WTC11 (cell line): ENCODE results near the gene PGS1. TPM values are rescaled to one million over a fixed set of nuclear protein-coding genes. Genes with fewer than 3 reads are reported as not detected.

Source experiments
- ATAC-seq: fragments of 200-7000 bp; cut with Tn5 transposase; 2 replicates; pipeline ENCODE4 v1.10.0; 2021; ENCODE audit warnings: mild to moderate bottlenecking, moderate library complexity
- CTCF ChIA-PET: fragments of 300-600 bp; sonication (Branson Sonifier 250); formaldehyde crosslinking; loops from one replicate; lab custom pipeline; 2021; ENCODE audit warnings: antibody characterized with exemption; lab: Charles Lee
- POLR2A ChIA-PET: fragments of 350-600 bp; sonication (Branson Sonifier 250); formaldehyde crosslinking; loops from one replicate; lab custom pipeline; 2021; ENCODE audit warnings: antibody characterized with exemption; lab: Charles Lee
- DNase-seq: peaks from one replicate; pipeline ENCODE4 v3.0.0; 2021; ENCODE audit warnings: low spot score
- H3K27ac Mint-ChIP-seq: 2 replicates; pipeline ENCODE4 v1.8.0; 2021; ENCODE audit warnings: mixed read lengths
- H3K27me3 Mint-ChIP-seq: 2 replicates; pipeline ENCODE4 v1.8.0; 2021; ENCODE audit warnings: low read depth, mild to moderate bottlenecking, moderate library complexity, mixed read lengths
- H3K36me3 Mint-ChIP-seq: 2 replicates; pipeline ENCODE4 v1.8.0; 2021; ENCODE audit warnings: mixed read lengths
- H3K4me1 Mint-ChIP-seq: 2 replicates; pipeline ENCODE4 v1.8.0; 2022; ENCODE audit warnings: mixed read lengths
- H3K4me3 Mint-ChIP-seq: 2 replicates; pipeline ENCODE4 v1.8.0; 2021; ENCODE audit warnings: mild to moderate bottlenecking, moderate library complexity, mixed read lengths
- H3K9me3 Mint-ChIP-seq: 2 replicates; pipeline ENCODE4 v1.8.0; 2021; ENCODE audit warnings: mixed read lengths
- ATF1 ChIP-seq: sonication (generic); formaldehyde crosslinking; IDR thresholded peaks from 2 replicates; pipeline ENCODE4 v1.8.1; 2023; ENCODE audit warnings: mild to moderate bottlenecking, moderate library complexity, missing genetic modification reagents
- CREM ChIP-seq: sonication (generic); formaldehyde crosslinking; IDR thresholded peaks from 2 replicates; pipeline ENCODE4 v1.8.1; 2022; ENCODE audit warnings: mild to moderate bottlenecking, missing genetic modification reagents, moderate library complexity
- ETV6 ChIP-seq: sonication (generic); formaldehyde crosslinking; IDR thresholded peaks from 2 replicates; pipeline ENCODE4 v1.8.1; 2022; ENCODE audit warnings: mild to moderate bottlenecking, missing genetic modification reagents
- FOXK1 ChIP-seq: sonication (generic); formaldehyde crosslinking; IDR thresholded peaks from 2 replicates; pipeline ENCODE4 v1.8.0; 2022; ENCODE audit warnings: mild to moderate bottlenecking, moderate library complexity, missing genetic modification reagents
- FOXP1 ChIP-seq: sonication (generic); formaldehyde crosslinking; IDR thresholded peaks from 2 replicates; pipeline ENCODE4 v1.8.0; 2022; ENCODE audit warnings: missing genetic modification reagents, mild to moderate bottlenecking, moderate library complexity, borderline replicate concordance
- GABPB1 ChIP-seq: sonication (generic); formaldehyde crosslinking; IDR thresholded peaks from 2 replicates; pipeline ENCODE4 v1.8.1; 2023; ENCODE audit warnings: mild to moderate bottlenecking, missing genetic modification reagents
- GRHL2 ChIP-seq: fragments of 250-450 bp; sonication (Bioruptor Pico); IDR thresholded peaks from 2 replicates; pipeline ENCODE4 v1.8.0; 2022; ENCODE audit warnings: mild to moderate bottlenecking, moderate library complexity; ENCODE audit not compliant: insufficient replicate concordance, severe bottlenecking
- KAT7 ChIP-seq: sonication (generic); formaldehyde crosslinking; IDR thresholded peaks from 2 replicates; pipeline ENCODE4 v1.8.1; 2023; ENCODE audit warnings: missing genetic modification reagents, mild to moderate bottlenecking, borderline replicate concordance
- NFATC4 ChIP-seq: fragments of 250-450 bp; sonication (Bioruptor Pico); IDR thresholded peaks from 2 replicates; pipeline ENCODE4 v1.9.0; 2021; ENCODE audit warnings: mild to moderate bottlenecking
- NFYB ChIP-seq: sonication (generic); formaldehyde crosslinking; conservative IDR thresholded peaks from 2 replicates; pipeline ENCODE4 v1.8.0; 2022; ENCODE audit warnings: low read depth, missing genetic modification reagents
- PRDM15 ChIP-seq: sonication (generic); formaldehyde crosslinking; IDR thresholded peaks from 2 replicates; pipeline ENCODE4 v1.8.0; 2022; ENCODE audit warnings: missing genetic modification reagents
- SMAD3 ChIP-seq: sonication (generic); formaldehyde crosslinking; IDR thresholded peaks from 2 replicates; pipeline ENCODE4 v1.8.0; 2022; ENCODE audit warnings: missing genetic modification reagents, mild to moderate bottlenecking, borderline replicate concordance
- SP1 ChIP-seq: sonication (generic); formaldehyde crosslinking; conservative IDR thresholded peaks from 2 replicates; pipeline ENCODE4 v1.8.1; 2022; ENCODE audit warnings: missing genetic modification reagents
- TEAD1 ChIP-seq: sonication (generic); formaldehyde crosslinking; IDR thresholded peaks from 2 replicates; pipeline ENCODE4 v1.8.0; 2022; ENCODE audit warnings: mild to moderate bottlenecking, missing genetic modification reagents
- TP53 ChIP-seq: sonication (generic); formaldehyde crosslinking; IDR thresholded peaks from 2 replicates; pipeline ENCODE4 v1.8.1; 2023; ENCODE audit warnings: mild to moderate bottlenecking, missing genetic modification reagents
- USF1 ChIP-seq: sonication (generic); formaldehyde crosslinking; IDR thresholded peaks from 2 replicates; pipeline ENCODE4 v1.8.0; 2022; ENCODE audit warnings: mild to moderate bottlenecking, missing genetic modification reagents
- total RNA-seq: library from RNA; stranded (reverse); gene quantifications from 3 replicates; pipeline ENCODE4 v1.2.3, GENCODE V29; 2021
- TF ChIP-seq, protein P1 (sequence below): sonication (generic); formaldehyde crosslinking; IDR thresholded peaks from 2 replicates; pipeline ENCODE4 v1.8.1; 2023; ENCODE audit warnings: mild to moderate bottlenecking, missing genetic modification reagents
- TF ChIP-seq, protein P2 (sequence below): sonication (generic); formaldehyde crosslinking; IDR thresholded peaks from 2 replicates; pipeline ENCODE4 v1.8.0; 2023; ENCODE audit warnings: missing genetic modification reagents
- TF ChIP-seq, protein P3 (sequence below): fragments of 250-450 bp; sonication (Bioruptor Pico); IDR thresholded peaks from 2 replicates; pipeline ENCODE4 v1.9.0; 2021; ENCODE audit warnings: mild to moderate bottlenecking
- TF ChIP-seq, protein P4 (sequence below): sonication (generic); formaldehyde crosslinking; conservative IDR thresholded peaks from 2 replicates; pipeline ENCODE4 v1.8.1; 2023; ENCODE audit warnings: mild to moderate bottlenecking, low read depth, missing genetic modification reagents, moderate library complexity

Gene PGS1
- total RNA-seq, 1 experiment from 2014 or later: 51.4 TPM

GRCh38 chr17:78359997-78360370 lies 18.5 kb upstream of the PGS1 start, which contains the start of gene SOCS3 (continued):
- TF ChIP-seq, protein P1, sequence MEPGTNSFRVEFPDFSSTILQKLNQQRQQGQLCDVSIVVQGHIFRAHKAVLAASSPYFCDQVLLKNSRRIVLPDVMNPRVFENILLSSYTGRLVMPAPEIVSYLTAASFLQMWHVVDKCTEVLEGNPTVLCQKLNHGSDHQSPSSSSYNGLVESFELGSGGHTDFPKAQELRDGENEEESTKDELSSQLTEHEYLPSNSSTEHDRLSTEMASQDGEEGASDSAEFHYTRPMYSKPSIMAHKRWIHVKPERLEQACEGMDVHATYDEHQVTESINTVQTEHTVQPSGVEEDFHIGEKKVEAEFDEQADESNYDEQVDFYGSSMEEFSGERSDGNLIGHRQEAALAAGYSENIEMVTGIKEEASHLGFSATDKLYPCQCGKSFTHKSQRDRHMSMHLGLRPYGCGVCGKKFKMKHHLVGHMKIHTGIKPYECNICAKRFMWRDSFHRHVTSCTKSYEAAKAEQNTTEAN (CRISPR knock-in tag): no peak
- TF ChIP-seq, protein P2, sequence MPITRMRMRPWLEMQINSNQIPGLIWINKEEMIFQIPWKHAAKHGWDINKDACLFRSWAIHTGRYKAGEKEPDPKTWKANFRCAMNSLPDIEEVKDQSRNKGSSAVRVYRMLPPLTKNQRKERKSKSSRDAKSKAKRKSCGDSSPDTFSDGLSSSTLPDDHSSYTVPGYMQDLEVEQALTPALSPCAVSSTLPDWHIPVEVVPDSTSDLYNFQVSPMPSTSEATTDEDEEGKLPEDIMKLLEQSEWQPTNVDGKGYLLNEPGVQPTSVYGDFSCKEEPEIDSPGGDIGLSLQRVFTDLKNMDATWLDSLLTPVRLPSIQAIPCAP (CRISPR knock-in tag): no peak
- 0 out of 2 replicates have a peak, but pooled peaks have one; percentile 39 for TF ChIP-seq FOXK1
- TF ChIP-seq ATF1 (CRISPR knock-in tag): no peak
- TF ChIP-seq GABPB1 (CRISPR knock-in tag): peak; percentile 40; the same call in 1 of the 2 replicates
- TF ChIP-seq TEAD1 (CRISPR knock-in tag): 0 out of 2 replicates have a peak, but pooled peaks have one; percentile 53
- TF ChIP-seq SP1 (CRISPR knock-in tag): peak; percentile 68
- TF ChIP-seq, protein P3, sequence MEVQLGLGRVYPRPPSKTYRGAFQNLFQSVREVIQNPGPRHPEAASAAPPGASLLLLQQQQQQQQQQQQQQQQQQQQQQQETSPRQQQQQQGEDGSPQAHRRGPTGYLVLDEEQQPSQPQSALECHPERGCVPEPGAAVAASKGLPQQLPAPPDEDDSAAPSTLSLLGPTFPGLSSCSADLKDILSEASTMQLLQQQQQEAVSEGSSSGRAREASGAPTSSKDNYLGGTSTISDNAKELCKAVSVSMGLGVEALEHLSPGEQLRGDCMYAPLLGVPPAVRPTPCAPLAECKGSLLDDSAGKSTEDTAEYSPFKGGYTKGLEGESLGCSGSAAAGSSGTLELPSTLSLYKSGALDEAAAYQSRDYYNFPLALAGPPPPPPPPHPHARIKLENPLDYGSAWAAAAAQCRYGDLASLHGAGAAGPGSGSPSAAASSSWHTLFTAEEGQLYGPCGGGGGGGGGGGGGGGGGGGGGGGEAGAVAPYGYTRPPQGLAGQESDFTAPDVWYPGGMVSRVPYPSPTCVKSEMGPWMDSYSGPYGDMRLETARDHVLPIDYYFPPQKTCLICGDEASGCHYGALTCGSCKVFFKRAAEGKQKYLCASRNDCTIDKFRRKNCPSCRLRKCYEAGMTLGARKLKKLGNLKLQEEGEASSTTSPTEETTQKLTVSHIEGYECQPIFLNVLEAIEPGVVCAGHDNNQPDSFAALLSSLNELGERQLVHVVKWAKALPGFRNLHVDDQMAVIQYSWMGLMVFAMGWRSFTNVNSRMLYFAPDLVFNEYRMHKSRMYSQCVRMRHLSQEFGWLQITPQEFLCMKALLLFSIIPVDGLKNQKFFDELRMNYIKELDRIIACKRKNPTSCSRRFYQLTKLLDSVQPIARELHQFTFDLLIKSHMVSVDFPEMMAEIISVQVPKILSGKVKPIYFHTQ: no peak
- 0 out of 2 replicates have a peak, but pooled peaks have one; percentile 19 for TF ChIP-seq ETV6 (CRISPR knock-in tag)
- TF ChIP-seq CREM (CRISPR knock-in tag): no peak
- 0 out of 2 replicates have a peak, but pooled peaks have one; percentile 61 for TF ChIP-seq TP53 (CRISPR knock-in tag)
- TF ChIP-seq USF1 (CRISPR knock-in tag): no peak

DNA sequence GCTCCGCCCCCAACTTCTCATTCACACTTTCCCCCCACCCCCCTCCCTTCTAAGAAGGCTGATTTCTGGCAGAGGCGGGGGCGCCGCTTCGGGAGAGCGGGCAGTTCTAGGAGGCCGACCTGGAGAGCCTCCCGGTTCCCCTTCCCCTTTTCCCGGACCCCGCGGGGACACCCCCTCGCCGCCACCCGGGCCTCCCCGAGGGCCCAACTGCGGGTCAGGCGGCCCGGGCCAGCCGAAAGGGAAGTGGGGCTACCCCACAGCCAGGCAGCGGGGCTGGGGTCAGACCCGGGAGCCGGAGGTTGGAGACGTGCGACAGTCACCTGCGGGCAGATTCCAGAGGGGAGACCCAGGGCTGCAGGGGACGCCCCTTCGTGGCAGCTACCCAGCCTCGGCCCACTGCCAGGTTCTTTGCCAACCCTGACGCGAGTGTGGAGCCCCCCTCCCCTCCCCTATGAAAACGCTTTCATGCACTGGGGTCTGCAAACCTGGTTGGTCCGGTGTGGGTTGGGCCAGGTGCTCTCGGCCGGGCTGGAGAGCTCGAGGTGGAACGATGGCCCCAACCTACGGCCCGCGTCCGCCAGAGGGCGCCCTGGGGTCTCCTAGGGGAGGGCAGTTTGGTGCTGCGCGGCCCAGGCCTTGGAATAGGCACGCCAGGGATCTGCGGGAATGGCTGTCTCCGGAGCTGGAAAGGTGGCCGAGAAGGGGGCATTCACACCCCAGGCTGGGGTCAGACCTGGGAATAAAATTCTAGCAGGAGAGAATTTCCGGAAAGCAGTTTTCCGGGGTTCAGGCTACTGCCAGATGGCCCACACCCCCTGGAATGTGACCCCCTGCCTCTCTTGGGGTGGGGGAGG lies 17.9 kb upstream of the PGS1 start:
- H3K27ac Mint-ChIP-seq: peak overlapping the region; percentile 93
- TF ChIP-seq PRDM15 (CRISPR knock-in tag) (no peak), NFYB (CRISPR knock-in tag) (no peak), TEAD1 (CRISPR knock-in tag) (peak; percentile 54; the same call in 1 of the 2 replicates), GRHL2 (no peak), SMAD3 (CRISPR knock-in tag) (no peak), FOXP1 (CRISPR knock-in tag) (no peak; the same call in 1 of the 2 replicates), NFATC4 (no peak), KAT7 (CRISPR knock-in tag) (0 out of 2 replicates have a peak, but pooled peaks have one; percentile 31)
- TF ChIP-seq, protein P4, sequence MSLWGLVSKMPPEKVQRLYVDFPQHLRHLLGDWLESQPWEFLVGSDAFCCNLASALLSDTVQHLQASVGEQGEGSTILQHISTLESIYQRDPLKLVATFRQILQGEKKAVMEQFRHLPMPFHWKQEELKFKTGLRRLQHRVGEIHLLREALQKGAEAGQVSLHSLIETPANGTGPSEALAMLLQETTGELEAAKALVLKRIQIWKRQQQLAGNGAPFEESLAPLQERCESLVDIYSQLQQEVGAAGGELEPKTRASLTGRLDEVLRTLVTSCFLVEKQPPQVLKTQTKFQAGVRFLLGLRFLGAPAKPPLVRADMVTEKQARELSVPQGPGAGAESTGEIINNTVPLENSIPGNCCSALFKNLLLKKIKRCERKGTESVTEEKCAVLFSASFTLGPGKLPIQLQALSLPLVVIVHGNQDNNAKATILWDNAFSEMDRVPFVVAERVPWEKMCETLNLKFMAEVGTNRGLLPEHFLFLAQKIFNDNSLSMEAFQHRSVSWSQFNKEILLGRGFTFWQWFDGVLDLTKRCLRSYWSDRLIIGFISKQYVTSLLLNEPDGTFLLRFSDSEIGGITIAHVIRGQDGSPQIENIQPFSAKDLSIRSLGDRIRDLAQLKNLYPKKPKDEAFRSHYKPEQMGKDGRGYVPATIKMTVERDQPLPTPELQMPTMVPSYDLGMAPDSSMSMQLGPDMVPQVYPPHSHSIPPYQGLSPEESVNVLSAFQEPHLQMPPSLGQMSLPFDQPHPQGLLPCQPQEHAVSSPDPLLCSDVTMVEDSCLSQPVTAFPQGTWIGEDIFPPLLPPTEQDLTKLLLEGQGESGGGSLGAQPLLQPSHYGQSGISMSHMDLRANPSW (CRISPR knock-in tag): no peak

More for the DNA sequence above, 17.9 kb upstream of the PGS1 start:
- peak; percentile 59 for ATAC-seq
- Mint-ChIP-seq H3K9me3 (no peaks in the 10 kb centered on the region), H3K4me1 (peaks cover 71% of the 10 kb centered on the region), H3K4me3 (peak overlapping the region; percentile 74), H3K27me3 (peaks cover 16% of the 10 kb centered on the region), H3K36me3 (peaks cover 6% of the 10 kb centered on the region)
- peak; percentile 100 for DNase-seq
- ChIA-PET CTCF (interaction anchor here (0.5 to 9.8 kb wide), 47 partner anchors 9 to 240 kb away, joined by 3 to 115 read pairs (median 5); partner anchors contain the start of genes PGS1 and TK1), POLR2A (interaction anchor here (0.6 to 2.1 kb wide), 14 partner anchors 9 to 146 kb away, joined by 3 to 13 read pairs (median 6); partner anchors contain the start of gene PGS1)
